NT2/D1 (cell line): ENCODE data around the gene SLC9A8.

ENCODE experiments used
- DNase-seq: peaks from one replicate; pipeline ENCODE4 v3.0.0-alpha.2; 2011; ENCODE audit warnings: low read depth, low spot score
- H3K27me3 ChIP-seq: 2 replicates; pipeline ENCODE4 v1.6.0; 2011; ENCODE audit warnings: mild to moderate bottlenecking; ENCODE audit not compliant: insufficient read length, insufficient read depth
- H3K36me3 ChIP-seq: 2 replicates; pipeline ENCODE4 v1.6.1; 2011; ENCODE audit warnings: mild to moderate bottlenecking, low read length, mixed read lengths; ENCODE audit not compliant: insufficient read depth, insufficient read length
- H3K4me1 ChIP-seq: 2 replicates; pipeline ENCODE4 v1.5.1; 2011; ENCODE audit not compliant: insufficient read depth, insufficient read length
- H3K4me3 ChIP-seq: 2 replicates; pipeline ENCODE4 v1.5.1; 2011; ENCODE audit warnings: low read depth; ENCODE audit not compliant: insufficient read length
- H3K9ac ChIP-seq: 2 replicates; pipeline ENCODE4 v1.6.0; 2011; ENCODE audit warnings: low read depth; ENCODE audit not compliant: insufficient read length
- H3K9me3 ChIP-seq: 2 replicates; pipeline ENCODE4 v1.5.1; 2011; ENCODE audit warnings: mild to moderate bottlenecking, low read length; ENCODE audit not compliant: insufficient read depth
- SUZ12 ChIP-seq: IDR thresholded peaks from 2 replicates; pipeline ENCODE4 v1.6.1; 2011; ENCODE audit not compliant: insufficient read length, insufficient read depth; ENCODE audit errors: extremely low read depth
- YY1 ChIP-seq: IDR thresholded peaks from 2 replicates; pipeline ENCODE4 v1.6.1; 2011; ENCODE audit not compliant: insufficient read length, insufficient read depth
- ZNF274 ChIP-seq: IDR thresholded peaks from 2 replicates; pipeline ENCODE4 v1.6.1; 2011; ENCODE audit warnings: mild to moderate bottlenecking, low read depth, low read length

SLC9A8 gene

GRCh38 chr20:49871391-49871948 lies 58.8 kb downstream of the SLC9A8 start:
- TF ChIP-seq YY1: no peak
- Histone ChIP-seq H3K36me3 (peaks cover 18% of the 10 kb centered on the region), H3K9me3 (no peaks in the 10 kb centered on the region), H3K4me3 (no peak overlapping the region), H3K4me1 (peaks cover 14% of the 10 kb centered on the region), H3K27me3 (no peaks in the 10 kb centered on the region), H3K9ac (no peak overlapping the region)
- no peak for DNase-seq

DNA sequence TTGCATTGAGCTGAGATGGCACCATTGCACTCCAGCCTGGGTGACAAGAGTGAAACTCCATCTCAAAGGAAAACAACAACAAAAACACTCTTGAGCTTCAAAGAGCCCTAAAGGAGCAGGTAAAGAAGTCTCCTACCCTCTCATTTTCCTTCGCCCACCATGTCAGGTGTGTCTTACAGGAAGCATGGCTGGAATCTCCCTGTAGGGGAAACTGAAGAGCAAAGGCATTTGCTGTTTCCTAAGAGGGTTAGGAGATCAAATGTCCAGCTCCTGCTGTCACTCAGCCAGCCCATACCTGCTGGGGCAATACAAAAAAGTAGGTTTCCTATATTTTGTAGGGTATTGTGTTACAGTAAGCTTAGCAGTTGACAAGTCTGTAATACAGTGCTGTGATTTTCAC lies 59.4 kb downstream of the SLC9A8 start:
- H3K4me3 ChIP-seq: no peak overlapping the region
- DNase-seq: no peak
- peaks cover 19% of the 10 kb centered on the region for H3K36me3 ChIP-seq
- peaks cover 14% of the 10 kb centered on the region for H3K4me1 ChIP-seq
- H3K27me3 ChIP-seq: no peaks in the 10 kb centered on the region
- TF ChIP-seq SUZ12 (no peak), ZNF274 (no peak), YY1 (no peak)
- no peak overlapping the region for H3K9ac ChIP-seq
- no peaks in the 10 kb centered on the region for H3K9me3 ChIP-seq

GRCh38 chr20:49874696-49875095 lies 62.1 kb downstream of the SLC9A8 start:
- no peaks in the 10 kb centered on the region for H3K9me3 ChIP-seq
- peak overlapping the region; percentile 24 for H3K9ac ChIP-seq
- no peak for DNase-seq
- H3K36me3 ChIP-seq: peaks cover 23% of the 10 kb centered on the region
- no peak for TF ChIP-seq ZNF274
- no peak for TF ChIP-seq YY1
- TF ChIP-seq SUZ12: no peak
- no peak overlapping the region for H3K4me3 ChIP-seq
- no peaks in the 10 kb centered on the region for H3K27me3 ChIP-seq
- peaks cover 8% of the 10 kb centered on the region for H3K4me1 ChIP-seq

DNA sequence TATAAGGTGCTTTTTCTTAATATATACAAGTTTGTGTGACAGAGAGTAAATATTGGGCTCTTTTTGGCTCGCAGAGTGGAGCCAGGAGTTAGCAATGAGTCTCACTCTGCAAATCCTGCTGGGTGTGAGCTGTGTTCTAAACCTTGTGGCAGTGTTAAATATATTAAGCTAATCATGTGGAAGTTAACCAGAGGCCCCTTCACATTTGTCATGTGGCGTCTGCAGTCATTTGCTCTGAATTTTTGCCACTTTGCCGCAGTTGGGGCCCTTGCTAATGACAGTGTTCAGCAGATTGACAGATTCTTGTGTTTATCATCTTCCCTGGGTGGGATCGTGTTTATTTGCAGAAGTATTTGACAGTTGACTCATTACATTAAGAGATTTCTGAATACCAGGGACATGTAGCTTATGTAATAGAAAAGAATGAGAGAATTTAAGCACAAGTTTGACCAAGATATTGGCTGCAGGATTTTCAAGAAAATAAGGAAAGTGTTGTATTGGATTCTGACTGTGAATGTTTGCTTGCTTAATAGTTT lies 64.8 kb downstream of the SLC9A8 start:
- Histone ChIP-seq H3K36me3 (peaks cover 34% of the 10 kb centered on the region), H3K4me3 (no peak overlapping the region), H3K9me3 (no peaks in the 10 kb centered on the region), H3K4me1 (peaks cover 4% of the 10 kb centered on the region), H3K27me3 (no peaks in the 10 kb centered on the region), H3K9ac (no peak overlapping the region)
- TF ChIP-seq SUZ12 (no peak), YY1 (no peak), ZNF274 (no peak)
- DNase-seq: no peak

GRCh38 chr20:49878977-49879376 lies 66.3 kb downstream of the SLC9A8 start:
- Histone ChIP-seq H3K4me3 (no peak overlapping the region), H3K9ac (no peak overlapping the region), H3K9me3 (no peaks in the 10 kb centered on the region), H3K36me3 (peaks cover 45% of the 10 kb centered on the region), H3K27me3 (no peaks in the 10 kb centered on the region), H3K4me1 (peaks cover 6% of the 10 kb centered on the region)
- no peak for DNase-seq
- TF ChIP-seq ZNF274 (no peak), SUZ12 (no peak), YY1 (no peak)

DNA sequence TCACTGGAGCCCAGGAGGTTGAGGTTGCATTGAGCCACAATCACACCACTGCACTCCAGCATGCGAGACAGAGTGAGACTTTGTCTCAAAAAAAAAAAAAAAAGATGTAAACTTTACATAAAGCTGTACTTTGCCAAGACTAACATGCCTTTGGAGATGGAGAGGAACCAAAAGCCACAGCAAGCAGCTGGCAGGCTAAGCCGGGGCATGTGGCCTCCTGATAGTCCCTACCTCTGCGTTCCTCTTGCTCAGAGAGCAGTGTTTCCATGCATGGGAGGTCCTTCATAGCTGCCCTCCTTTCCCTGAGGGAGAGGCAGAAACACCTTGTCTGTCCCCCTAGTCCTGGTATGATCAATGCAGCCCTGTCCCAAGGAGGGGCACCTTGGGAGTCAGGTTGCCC lies 67.5 kb downstream of the SLC9A8 start:
- H3K4me3 ChIP-seq: no peak overlapping the region
- H3K36me3 ChIP-seq: peaks cover 49% of the 10 kb centered on the region
- H3K27me3 ChIP-seq: no peaks in the 10 kb centered on the region
- H3K9me3 ChIP-seq: no peaks in the 10 kb centered on the region
- TF ChIP-seq SUZ12 (no peak), YY1 (no peak), ZNF274 (no peak)
- H3K9ac ChIP-seq: no peak overlapping the region
- no peak for DNase-seq
- peaks cover 2% of the 10 kb centered on the region for H3K4me1 ChIP-seq

DNA sequence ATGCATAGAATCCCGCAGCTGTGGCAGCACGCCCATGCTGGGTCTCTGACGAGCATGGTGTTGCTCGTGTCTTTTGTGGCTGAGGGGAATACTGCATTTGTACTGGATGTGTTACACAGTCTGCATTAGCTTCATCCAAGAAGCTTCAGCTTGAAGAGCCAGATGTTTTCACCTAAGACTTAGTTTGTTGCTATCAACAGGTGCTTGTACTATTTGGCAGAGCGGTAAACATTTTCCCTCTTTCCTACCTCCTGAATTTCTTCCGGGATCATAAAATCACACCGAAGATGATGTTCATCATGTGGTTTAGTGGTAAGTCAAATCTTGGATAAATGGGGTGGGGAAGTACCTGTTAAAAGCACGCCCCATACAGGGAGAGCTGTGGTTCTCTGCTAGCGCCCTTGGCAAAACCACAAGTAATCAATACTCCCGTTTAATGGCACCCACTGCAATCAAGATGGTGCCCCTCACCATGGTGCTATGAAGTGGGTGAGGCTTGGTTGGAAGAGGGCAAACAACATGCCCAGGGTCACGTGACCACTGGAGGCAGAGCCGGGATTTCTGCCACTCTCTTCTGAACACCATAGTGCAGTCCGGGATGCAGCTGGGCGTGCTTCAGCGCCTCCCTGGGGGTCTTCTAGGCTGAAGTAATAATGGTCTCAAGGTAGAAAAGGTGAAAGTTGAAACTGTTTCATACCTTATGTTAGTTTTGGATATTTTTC lies 68.3 kb downstream of the SLC9A8 start:
- peaks cover 51% of the 10 kb centered on the region for H3K36me3 ChIP-seq
- no peak overlapping the region for H3K9ac ChIP-seq
- DNase-seq: no peak
- TF ChIP-seq YY1: no peak
- no peak for TF ChIP-seq ZNF274
- TF ChIP-seq SUZ12: no peak
- H3K27me3 ChIP-seq: no peaks in the 10 kb centered on the region
- H3K9me3 ChIP-seq: no peaks in the 10 kb centered on the region
- H3K4me1 ChIP-seq: peaks cover 2% of the 10 kb centered on the region
- no peak overlapping the region for H3K4me3 ChIP-seq
